Measurements from ENCODE around the gene PSME3.
"Not testable (repeated sequence)": the region's sequence is repeated elsewhere in the genome, so short reads cannot be mapped to it uniquely, and the experiment has no call there.

PSME3 gene

GRCh38 chr17:42878924-42879595 is 45.9 kb downstream of the PSME3 start:
- Histone ChIP-seq H3K4me1 (ENCODE audit: control insufficient read depth, insufficient read depth, low read length, poor library complexity, severe bottlenecking) (peaks cover 4% of the 10 kb centered on the region), H3K9me3 (ENCODE audit: control insufficient read depth, low read length) (no peaks in the 10 kb centered on the region), H3K36me3 (ENCODE audit: control insufficient read depth, insufficient read depth, low read length) (no peaks in the 10 kb centered on the region), H3K27ac (ENCODE audit: low read depth, low read length, severe bottlenecking) (no peak overlapping the region), H3K4me3 (ENCODE audit: extremely low read depth, insufficient read depth, low read length, poor library complexity, severe bottlenecking) (no peak overlapping the region)
- WGBS, 2 experiments (ENCODE audit: insufficient coverage in 2 of 2) = 86 to 87% methylated on average over 5 to 6 of the region's 8 CpGs

GRCh38 chr17:42879596-42879985 is 46.4 kb downstream of the PSME3 start:
- Histone ChIP-seq H3K36me3 (ENCODE audit: control insufficient read depth, insufficient read depth, low read length) (no peaks in the 10 kb centered on the region), H3K4me1 (ENCODE audit: control insufficient read depth, insufficient read depth, low read length, poor library complexity, severe bottlenecking) (peaks cover 4% of the 10 kb centered on the region), H3K9me3 (ENCODE audit: control insufficient read depth, low read length) (no peaks in the 10 kb centered on the region), H3K27ac (ENCODE audit: low read depth, low read length, severe bottlenecking) (no peak overlapping the region), H3K4me3 (ENCODE audit: extremely low read depth, insufficient read depth, low read length, poor library complexity, severe bottlenecking) (no peak overlapping the region)
- WGBS, 2 experiments (ENCODE audit: insufficient coverage in 2 of 2) = 58 to 76% methylated on average over 3 to 5 of the region's 6 CpGs

- H3K4me1 ChIP-seq (ENCODE audit: control insufficient read depth, insufficient read depth, low read length, poor library complexity, severe bottlenecking) = peaks cover 4% of the 10 kb centered on the region
- H3K4me3 ChIP-seq (ENCODE audit: extremely low read depth, insufficient read depth, low read length, poor library complexity, severe bottlenecking) = no peak overlapping the region
- H3K36me3 ChIP-seq (ENCODE audit: control insufficient read depth, insufficient read depth, low read length) = no peaks in the 10 kb centered on the region
- no peak overlapping the region for H3K27ac ChIP-seq (ENCODE audit: low read depth, low read length, severe bottlenecking)
- no peaks in the 10 kb centered on the region for H3K9me3 ChIP-seq (ENCODE audit: control insufficient read depth, low read length)
- WGBS, 2 experiments (ENCODE audit: insufficient coverage in 2 of 2) = 82 to 93% methylated on average over 2 to 3 of the region's 5 CpGs
Observed at GRCh38 chr17:42880776-42881310, 47.6 kb downstream of the PSME3 start.

- not testable (repeated sequence) for H3K9me3 ChIP-seq (ENCODE audit: control insufficient read depth, low read length); H3K4me1 ChIP-seq (ENCODE audit: control insufficient read depth, insufficient read depth, low read length, poor library complexity, severe bottlenecking); H3K27ac ChIP-seq (ENCODE audit: low read depth, low read length, severe bottlenecking); H3K4me3 ChIP-seq (ENCODE audit: extremely low read depth, insufficient read depth, low read length, poor library complexity, severe bottlenecking); H3K36me3 ChIP-seq (ENCODE audit: control insufficient read depth, insufficient read depth, low read length)
- WGBS, 2 experiments (ENCODE audit: insufficient coverage in 2 of 2) = 85 to 92% methylated on average over 5 to 6 of the region's 6 CpGs
Observed at GRCh38 chr17:42881706-42882105, 48.5 kb downstream of the PSME3 start.

GRCh38 chr17:42882166-42882565 is 49.0 kb downstream of the PSME3 start:
- H3K36me3 ChIP-seq (ENCODE audit: control insufficient read depth, insufficient read depth, low read length) = no peaks in the 10 kb centered on the region
- no peak overlapping the region for H3K27ac ChIP-seq (ENCODE audit: low read depth, low read length, severe bottlenecking)
- 92 to 96% methylated on average over 6 to 7 of the region's 8 CpGs for WGBS, 2 experiments (ENCODE audit: insufficient coverage in 2 of 2)
- no peak overlapping the region for H3K4me3 ChIP-seq (ENCODE audit: extremely low read depth, insufficient read depth, low read length, poor library complexity, severe bottlenecking)
- no peaks in the 10 kb centered on the region for H3K9me3 ChIP-seq (ENCODE audit: control insufficient read depth, low read length)
- H3K4me1 ChIP-seq (ENCODE audit: control insufficient read depth, insufficient read depth, low read length, poor library complexity, severe bottlenecking) = peaks cover 4% of the 10 kb centered on the region

- Histone ChIP-seq H3K4me1 (ENCODE audit: control insufficient read depth, insufficient read depth, low read length, poor library complexity, severe bottlenecking) (peaks cover 8% of the 10 kb centered on the region), H3K9me3 (ENCODE audit: control insufficient read depth, low read length) (no peaks in the 10 kb centered on the region), H3K4me3 (ENCODE audit: extremely low read depth, insufficient read depth, low read length, poor library complexity, severe bottlenecking) (no peak overlapping the region), H3K36me3 (ENCODE audit: control insufficient read depth, insufficient read depth, low read length) (no peaks in the 10 kb centered on the region), H3K27ac (ENCODE audit: low read depth, low read length, severe bottlenecking) (no peak overlapping the region)
- WGBS, 2 experiments (ENCODE audit: insufficient coverage in 2 of 2) = 83 to 93% methylated on average over 6 of the region's 7 CpGs
Observed at GRCh38 chr17:42883802-42884558, 50.8 kb downstream of the PSME3 start.

GRCh38 chr17:42885806-42886205 is 52.6 kb downstream of the PSME3 start:
- not testable (repeated sequence) for H3K9me3 ChIP-seq (ENCODE audit: control insufficient read depth, low read length); H3K36me3 ChIP-seq (ENCODE audit: control insufficient read depth, insufficient read depth, low read length); H3K4me1 ChIP-seq (ENCODE audit: control insufficient read depth, insufficient read depth, low read length, poor library complexity, severe bottlenecking); H3K4me3 ChIP-seq (ENCODE audit: extremely low read depth, insufficient read depth, low read length, poor library complexity, severe bottlenecking); H3K27ac ChIP-seq (ENCODE audit: low read depth, low read length, severe bottlenecking)
- 88 to 100% methylated on average over 1 to 3 of the region's 3 CpGs for WGBS, 2 experiments (ENCODE audit: insufficient coverage in 2 of 2)

- no peak overlapping the region for H3K27ac ChIP-seq (ENCODE audit: low read depth, low read length, severe bottlenecking)
- WGBS, 2 experiments (ENCODE audit: insufficient coverage in 2 of 2) = 87 to 93% methylated on average over 11 to 13 of the region's 15 CpGs
- H3K4me3 ChIP-seq (ENCODE audit: extremely low read depth, insufficient read depth, low read length, poor library complexity, severe bottlenecking) = no peak overlapping the region
Observed at GRCh38 chr17:42886283-42887176, 53.3 kb downstream of the PSME3 start.

GRCh38 chr17:42889809-42890208 is 56.6 kb downstream of the PSME3 start:
- WGBS, 2 experiments (ENCODE audit: insufficient coverage in 2 of 2) = 88 to 95% methylated on average over 7 of the region's 7 CpGs
- H3K27ac ChIP-seq (ENCODE audit: low read depth, low read length, severe bottlenecking) = no peak overlapping the region
- H3K4me3 ChIP-seq (ENCODE audit: extremely low read depth, insufficient read depth, low read length, poor library complexity, severe bottlenecking) = no peak overlapping the region
- H3K9me3 ChIP-seq (ENCODE audit: control insufficient read depth, low read length) = no peaks in the 10 kb centered on the region
- H3K4me1 ChIP-seq (ENCODE audit: control insufficient read depth, insufficient read depth, low read length, poor library complexity, severe bottlenecking) = peaks cover 18% of the 10 kb centered on the region
- no peaks in the 10 kb centered on the region for H3K36me3 ChIP-seq (ENCODE audit: control insufficient read depth, insufficient read depth, low read length)

More at GRCh38 chr17:42886283-42887176, 53.3 kb downstream of the PSME3 start:
- no peaks in the 10 kb centered on the region for H3K9me3 ChIP-seq (ENCODE audit: control insufficient read depth, low read length)
- peaks cover 8% of the 10 kb centered on the region for H3K4me1 ChIP-seq (ENCODE audit: control insufficient read depth, insufficient read depth, low read length, poor library complexity, severe bottlenecking)
- no peaks in the 10 kb centered on the region for H3K36me3 ChIP-seq (ENCODE audit: control insufficient read depth, insufficient read depth, low read length)

GRCh38 chr17:42891539-42892152 is 58.4 kb downstream of the PSME3 start:
- H3K27ac ChIP-seq (ENCODE audit: low read depth, low read length, severe bottlenecking) = peak overlapping the region; percentile 77
- WGBS, 2 experiments (ENCODE audit: insufficient coverage in 2 of 2) = 56 to 69% methylated on average over 4 to 9 of the region's 10 CpGs
- H3K4me1 ChIP-seq (ENCODE audit: control insufficient read depth, insufficient read depth, low read length, poor library complexity, severe bottlenecking) = peaks cover 26% of the 10 kb centered on the region
- H3K4me3 ChIP-seq (ENCODE audit: extremely low read depth, insufficient read depth, low read length, poor library complexity, severe bottlenecking) = no peak overlapping the region
- no peaks in the 10 kb centered on the region for H3K9me3 ChIP-seq (ENCODE audit: control insufficient read depth, low read length)
- H3K36me3 ChIP-seq (ENCODE audit: control insufficient read depth, insufficient read depth, low read length) = no peaks in the 10 kb centered on the region

All from mesodermal cell (in vitro differentiated cells).